Activated naive CD4-positive, alpha-beta T cell treated with anti-CD3 and anti-CD28 coated beads, Interleukin-2, amount 10 ng/mL, durations not matched to agents 7 days and 5 days (primary cell): Measurements from ENCODE around the gene MAP4K2.

Experiments
- CTCF ChIA-PET: fragments of 350-600 bp; sonication (Branson Sonifier 250); formaldehyde crosslinking; loops from one replicate; lab custom pipeline; 2021; ENCODE audit warnings: antibody characterized with exemption; lab: Charles Lee
- DNase-seq: peaks from one replicate; pipeline ENCODE4 v3.0.0-alpha.2; 2020
- H3K27ac Mint-ChIP-seq: one replicate; pipeline ENCODE4 v1.8.0; 2021; ENCODE audit warnings: mild to moderate bottlenecking, moderate library complexity, mixed read lengths
- H3K27me3 Mint-ChIP-seq: one replicate; pipeline ENCODE4 v1.8.0; 2021; ENCODE audit warnings: mild to moderate bottlenecking, mixed read lengths
- H3K36me3 Mint-ChIP-seq: one replicate; pipeline ENCODE4 v1.8.0; 2021; ENCODE audit warnings: mixed read lengths
- H3K4me1 Mint-ChIP-seq: one replicate; pipeline ENCODE4 v1.8.0; 2021; ENCODE audit warnings: mixed read lengths
- H3K4me3 Mint-ChIP-seq: one replicate; pipeline ENCODE4 v1.8.0; 2021; ENCODE audit warnings: mild to moderate bottlenecking, moderate library complexity, mixed read lengths
- H3K9me3 Mint-ChIP-seq: one replicate; pipeline ENCODE4 v1.8.0; 2021; ENCODE audit warnings: mixed read lengths

The MAP4K2 gene

GRCh38 chr11:64787526-64788320 is 15.3 kb downstream of the MAP4K2 start:
- Mint-ChIP-seq H3K27me3 (no peaks in the 10 kb centered on the region), H3K27ac (peak overlapping the region; percentile 51), H3K4me3 (no peak overlapping the region), H3K36me3 (peaks cover 26% of the 10 kb centered on the region), H3K9me3 (no peaks in the 10 kb centered on the region), H3K4me1 (peaks cover 5% of the 10 kb centered on the region)
- CTCF ChIA-PET = interaction anchor here (0.6 to 1.3 kb wide), 7 partner anchors 10 to 107 kb away, joined by 3 to 5 read pairs (median 4); partner anchors contain the start of gene MAP4K2
- peak; percentile 76 for DNase-seq

DNA sequence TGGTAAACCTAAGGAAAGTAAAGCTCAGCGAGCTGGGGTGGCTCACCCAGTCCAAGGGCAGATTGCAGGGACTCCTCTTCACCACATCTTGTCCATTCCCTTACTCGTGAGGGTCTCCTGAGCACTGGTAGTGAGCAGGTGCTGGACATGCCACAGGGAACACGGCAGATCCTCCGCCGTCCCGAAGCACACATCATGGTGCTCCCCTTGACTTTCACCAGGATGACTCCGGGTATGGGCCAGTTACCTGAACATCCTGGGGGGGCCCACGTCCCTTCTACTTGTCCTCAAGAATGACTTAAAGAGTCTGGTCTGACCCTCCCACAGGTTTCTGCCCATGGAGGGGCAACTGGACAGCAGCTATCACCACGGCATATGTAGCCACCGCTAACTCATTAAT is 16.7 kb downstream of the MAP4K2 start:
- no peaks in the 10 kb centered on the region for H3K27me3 Mint-ChIP-seq
- H3K4me1 Mint-ChIP-seq = peaks cover 3% of the 10 kb centered on the region
- no peaks in the 10 kb centered on the region for H3K9me3 Mint-ChIP-seq
- DNase-seq = peak; percentile 18
- CTCF ChIA-PET = interaction anchor here (1.0 to 1.1 kb wide), 2 partner anchors 101 to 529 kb away, joined by 3 read pairs; no protein-coding TSS in a partner anchor
- peaks cover 24% of the 10 kb centered on the region for H3K36me3 Mint-ChIP-seq
- H3K27ac Mint-ChIP-seq = no peak overlapping the region
- no peak overlapping the region for H3K4me3 Mint-ChIP-seq

- H3K36me3 Mint-ChIP-seq = peaks cover 23% of the 10 kb centered on the region
- no peaks in the 10 kb centered on the region for H3K27me3 Mint-ChIP-seq
- CTCF ChIA-PET = interaction anchor here (0.8 to 1.4 kb wide), 3 partner anchors 10 to 325 kb away, joined by 3 to 4 read pairs (median 4); no protein-coding TSS in a partner anchor
- peaks cover 16% of the 10 kb centered on the region for H3K4me1 Mint-ChIP-seq
- DNase-seq = no peak
- H3K27ac Mint-ChIP-seq = no peak overlapping the region
- H3K9me3 Mint-ChIP-seq = no peaks in the 10 kb centered on the region
- no peak overlapping the region for H3K4me3 Mint-ChIP-seq
These were observed 18.0 kb downstream of the MAP4K2 start for GRCh38 chr11:64784813-64785581.

- CTCF ChIA-PET = interaction anchor here (0.9 to 6.2 kb wide), 6 partner anchors 11 to 65 kb away, joined by 3 to 39 read pairs (median 3); partner anchors contain the start of gene RASGRP2
- Mint-ChIP-seq H3K4me1 (peaks cover 57% of the 10 kb centered on the region), H3K9me3 (no peaks in the 10 kb centered on the region), H3K27me3 (no peaks in the 10 kb centered on the region), H3K27ac (peak within 1 kb of the TSS; percentile 100), H3K4me3 (peak within 1 kb of the TSS; percentile 96), H3K36me3 (peaks cover 48% of the 10 kb centered on the region)
- DNase-seq = peak; percentile 100
These were observed 24.3 kb downstream of the MAP4K2 start, which contains the start of gene SF1 for GRCh38 chr11:64778473-64779298. Gene SF1 (minus strand): TSS chr11:64778542. CDS start chr11:64778392, 150 bp downstream.

DNA sequence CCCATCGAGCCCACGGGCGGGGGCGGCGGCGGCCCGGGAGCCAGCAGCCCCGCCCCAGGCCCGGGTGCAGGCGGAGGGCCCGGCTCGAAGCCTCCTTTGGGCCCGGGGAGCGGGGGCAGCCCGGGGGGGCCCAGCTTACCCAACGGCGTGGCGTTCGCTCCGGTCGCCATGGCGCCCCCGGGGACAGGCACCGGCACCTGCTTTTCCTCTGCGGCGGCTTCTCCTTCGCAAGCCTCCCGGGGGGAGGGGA is 24.9 kb downstream of the MAP4K2 start:
- Mint-ChIP-seq H3K27ac (peak overlapping the region; percentile 100), H3K4me1 (peaks cover 62% of the 10 kb centered on the region), H3K9me3 (no peaks in the 10 kb centered on the region), H3K36me3 (peaks cover 53% of the 10 kb centered on the region), H3K4me3 (peak overlapping the region; percentile 86), H3K27me3 (no peaks in the 10 kb centered on the region)
- CTCF ChIA-PET = interaction anchor here (0.9 to 6.2 kb wide), 6 partner anchors 10 to 66 kb away, joined by 3 to 39 read pairs (median 3); partner anchors contain the start of gene RASGRP2
- DNase-seq = no peak

DNA sequence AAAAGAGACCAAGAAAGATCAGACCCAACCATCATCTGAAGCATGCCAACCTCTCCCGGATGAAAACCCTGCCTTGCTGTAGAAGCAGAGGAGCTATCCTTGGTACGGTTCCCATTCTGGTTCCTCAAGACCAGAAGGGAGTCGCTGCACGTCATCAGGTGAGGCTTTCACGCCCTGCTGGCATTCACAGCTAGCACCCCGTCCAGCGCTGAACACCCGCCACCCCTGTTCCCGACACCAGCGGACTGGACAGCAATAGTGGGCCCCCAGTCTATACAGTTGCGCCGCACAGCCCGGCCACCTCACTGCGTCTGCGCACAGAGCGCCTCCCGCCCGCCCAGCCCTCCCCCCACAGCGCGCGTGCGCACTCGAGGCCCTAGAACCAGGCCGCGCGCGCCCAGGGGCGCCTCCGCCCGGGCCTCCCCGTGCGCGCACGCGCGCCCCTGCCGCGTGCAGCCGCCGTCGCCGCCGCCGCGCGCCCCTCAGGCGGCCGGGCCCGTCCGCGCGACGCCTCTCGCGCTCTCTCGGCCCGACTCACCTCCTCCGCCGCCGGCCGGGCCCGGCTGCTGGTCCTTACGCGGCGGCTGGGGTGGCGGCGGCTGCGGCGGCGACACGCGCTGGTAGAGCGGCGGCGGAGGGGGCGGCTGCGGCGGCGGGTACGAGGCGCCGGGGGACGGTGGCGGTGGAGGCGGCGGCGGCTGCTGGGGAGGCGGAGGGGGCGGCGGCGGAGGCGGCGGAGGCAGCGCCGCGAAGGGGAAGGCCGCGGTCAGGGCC is 25.4 kb downstream of the MAP4K2 start:
- Mint-ChIP-seq H3K4me1 (peaks cover 67% of the 10 kb centered on the region), H3K27me3 (no peaks in the 10 kb centered on the region), H3K4me3 (peak overlapping the region; percentile 96), H3K36me3 (peaks cover 58% of the 10 kb centered on the region), H3K27ac (peak overlapping the region; percentile 94), H3K9me3 (no peaks in the 10 kb centered on the region)
- CTCF ChIA-PET = interaction anchor here (0.8 to 6.2 kb wide), 4 partner anchors 10 to 34 kb away, joined by 3 to 39 read pairs (median 4); partner anchors contain the start of gene RASGRP2
- DNase-seq = peak; percentile 86

DNA sequence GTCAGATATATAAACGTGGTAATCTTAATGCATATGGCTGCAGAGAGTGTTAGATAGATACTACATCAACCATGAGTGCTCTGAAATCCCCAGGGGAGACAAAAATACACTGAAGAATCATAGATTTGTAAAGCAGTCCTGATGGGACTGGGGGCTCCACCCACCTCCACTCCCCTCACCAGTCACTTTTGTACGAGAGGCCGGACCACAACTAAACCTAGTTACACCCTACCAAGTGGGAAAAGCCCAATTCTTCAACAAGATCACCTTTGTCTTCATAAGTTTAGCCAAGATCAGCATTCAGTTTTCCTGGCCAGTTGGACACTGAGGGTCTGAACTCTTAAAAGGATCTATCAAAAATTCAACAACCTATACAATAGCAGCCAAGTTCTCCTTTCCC is 26.1 kb downstream of the MAP4K2 start:
- Mint-ChIP-seq H3K27me3 (no peaks in the 10 kb centered on the region), H3K27ac (peak overlapping the region; percentile 94), H3K36me3 (peaks cover 65% of the 10 kb centered on the region), H3K4me1 (peaks cover 75% of the 10 kb centered on the region), H3K4me3 (peak overlapping the region; percentile 96), H3K9me3 (no peaks in the 10 kb centered on the region)
- no peak for DNase-seq
- CTCF ChIA-PET = interaction anchor here (0.8 to 6.2 kb wide), 4 partner anchors 9 to 33 kb away, joined by 3 to 39 read pairs (median 4); partner anchors contain the start of gene RASGRP2

DNA sequence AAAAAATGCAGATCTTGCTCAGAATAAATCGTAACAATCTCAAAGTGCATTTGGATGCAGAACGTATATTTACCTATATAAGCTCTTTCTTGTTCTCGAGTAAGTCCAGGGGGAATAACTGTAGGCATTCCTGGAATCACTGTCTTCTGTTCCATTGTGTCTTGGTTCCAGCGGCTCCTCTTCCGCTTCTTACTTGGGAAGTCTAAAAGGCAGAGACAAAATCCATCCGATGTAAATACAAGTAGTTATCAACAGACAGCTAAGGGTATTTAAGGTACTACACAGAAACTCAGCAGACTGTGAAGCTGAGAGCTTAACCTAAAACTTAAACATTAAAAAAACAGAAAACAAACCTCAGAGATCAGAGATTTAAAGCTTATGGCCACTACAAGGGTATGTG is 26.6 kb downstream of the MAP4K2 start:
- CTCF ChIA-PET = interaction anchor here (1.3 to 6.2 kb wide), 2 partner anchors 8 to 33 kb away, joined by 5 to 39 read pairs; partner anchors contain the start of gene RASGRP2
- peak overlapping the region; percentile 96 for H3K4me3 Mint-ChIP-seq
- H3K36me3 Mint-ChIP-seq = peaks cover 69% of the 10 kb centered on the region
- DNase-seq = no peak
- H3K27me3 Mint-ChIP-seq = no peaks in the 10 kb centered on the region
- H3K9me3 Mint-ChIP-seq = no peaks in the 10 kb centered on the region
- peak overlapping the region; percentile 94 for H3K27ac Mint-ChIP-seq
- H3K4me1 Mint-ChIP-seq = peaks cover 79% of the 10 kb centered on the region

DNA sequence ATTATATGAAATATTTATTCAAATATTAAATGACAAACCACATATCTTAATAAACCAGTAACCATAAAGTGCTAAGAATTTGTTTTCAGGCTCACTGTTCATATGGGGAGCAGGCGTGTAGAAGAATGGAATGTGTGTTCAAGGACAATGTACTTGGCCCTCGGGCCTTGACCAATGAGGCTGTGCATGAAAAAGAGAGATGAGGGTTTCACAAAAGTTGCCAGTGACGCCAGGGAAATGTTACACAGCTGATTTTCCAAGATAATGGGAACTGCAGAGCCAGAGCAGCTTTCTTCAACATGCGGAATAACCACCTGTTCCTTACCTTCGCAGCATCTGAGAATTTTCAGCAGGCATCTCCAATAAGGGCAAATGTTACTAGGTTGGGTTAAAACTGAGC is 28.9 kb downstream of the MAP4K2 start:
- Mint-ChIP-seq H3K4me1 (peaks cover 77% of the 10 kb centered on the region), H3K4me3 (no peak overlapping the region), H3K27me3 (no peaks in the 10 kb centered on the region), H3K36me3 (peaks cover 78% of the 10 kb centered on the region), H3K9me3 (no peaks in the 10 kb centered on the region), H3K27ac (peak overlapping the region; percentile 37)
- no peak for DNase-seq
- CTCF ChIA-PET = interaction anchor here (0.8 to 6.2 kb wide), 5 partner anchors 9 to 85 kb away, joined by 3 to 39 read pairs (median 3); partner anchors contain the start of gene RASGRP2

- no peaks in the 10 kb centered on the region for H3K27me3 Mint-ChIP-seq
These were observed 30.6 kb downstream of the MAP4K2 start for GRCh38 chr11:64772303-64773018.

GRCh38 chr11:64771861-64772260 is 31.2 kb downstream of the MAP4K2 start:
- H3K36me3 Mint-ChIP-seq = peaks cover 93% of the 10 kb centered on the region
- no peaks in the 10 kb centered on the region for H3K27me3 Mint-ChIP-seq
- no peak overlapping the region for H3K4me3 Mint-ChIP-seq
- no peak for DNase-seq
- peak overlapping the region; percentile 86 for H3K27ac Mint-ChIP-seq
- peaks cover 93% of the 10 kb centered on the region for H3K4me1 Mint-ChIP-seq
- CTCF ChIA-PET = interaction anchor here (0.6 to 15.2 kb wide), 3 partner anchors 9 to 308 kb away, joined by 3 to 208 read pairs (median 4); partner anchors contain the start of gene RASGRP2
- H3K9me3 Mint-ChIP-seq = no peaks in the 10 kb centered on the region

More at GRCh38 chr11:64772303-64773018, 30.6 kb downstream of the MAP4K2 start:
- peak overlapping the region; percentile 86 for H3K27ac Mint-ChIP-seq
- H3K36me3 Mint-ChIP-seq = peaks cover 93% of the 10 kb centered on the region
- peak overlapping the region; percentile 21 for H3K4me3 Mint-ChIP-seq
- no peaks in the 10 kb centered on the region for H3K9me3 Mint-ChIP-seq
- H3K4me1 Mint-ChIP-seq = peaks cover 91% of the 10 kb centered on the region
- CTCF ChIA-PET = interaction anchor here (0.8 to 15.2 kb wide), 3 partner anchors 10 to 84 kb away, joined by 4 to 208 read pairs (median 4); partner anchors contain the start of gene RASGRP2
- DNase-seq = no peak

DNA sequence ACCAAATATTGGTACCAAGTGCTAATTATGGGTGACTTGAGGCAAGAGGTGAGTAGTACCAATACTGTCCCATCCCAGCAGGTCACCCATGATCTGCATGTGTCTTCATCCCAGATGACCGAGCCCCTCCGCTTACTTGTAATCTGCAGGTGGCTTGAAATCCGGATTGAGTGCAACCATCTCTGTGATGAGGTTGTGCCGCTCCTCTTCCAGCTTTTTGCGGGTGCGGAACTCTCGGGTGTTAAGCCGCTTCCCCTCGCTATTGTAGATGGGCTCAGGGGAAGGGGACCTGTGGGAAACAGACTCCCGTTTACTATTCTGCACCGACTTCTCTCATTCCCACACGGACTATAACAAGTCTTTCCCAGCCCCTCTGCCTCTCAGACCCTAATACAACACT is 32.9 kb downstream of the MAP4K2 start:
- CTCF ChIA-PET = interaction anchor here (0.7 to 15.2 kb wide), 5 partner anchors 9 to 34 kb away, joined by 3 to 208 read pairs (median 3); partner anchors contain the start of gene RASGRP2
- no peaks in the 10 kb centered on the region for H3K9me3 Mint-ChIP-seq
- no peak overlapping the region for H3K4me3 Mint-ChIP-seq
- peak overlapping the region; percentile 7 for H3K27ac Mint-ChIP-seq
- H3K36me3 Mint-ChIP-seq = peaks cover 87% of the 10 kb centered on the region
- H3K27me3 Mint-ChIP-seq = no peaks in the 10 kb centered on the region
- peak; percentile 13 for DNase-seq
- peaks cover 89% of the 10 kb centered on the region for H3K4me1 Mint-ChIP-seq
